DLD1 (cell line): ENCODE results near the gene C1QTNF1.

Source experiments
- in situ Hi-C: cut with HindIII; loops from 2 replicates; pipeline ENCODE4 v1.10.0; 2017; ENCODE audit warnings: low sequenced_read_pairs

C1QTNF1 gene

GRCh38 chr17:79038545-79039135 lies 14.7 kb downstream of the C1QTNF1 start:
- in situ Hi-C loops, result loop anchor here (25.0 kb wide), 1 partner anchor 324 kb away; no protein-coding TSS in a partner anchor

GRCh38 chr17:79039171-79039570 lies 15.2 kb downstream of the C1QTNF1 start:
- in situ Hi-C loops, result loop anchor here (25.0 kb wide), 1 partner anchor 323 kb away; no protein-coding TSS in a partner anchor

- in situ Hi-C loops, result loop anchor here (25.0 kb wide), 1 partner anchor 322 kb away; no protein-coding TSS in a partner anchor
Observed at GRCh38 chr17:79039886-79040285, 15.9 kb downstream of the C1QTNF1 start.

GRCh38 chr17:79041041-79041570 lies 17.1 kb downstream of the C1QTNF1 start:
- in situ Hi-C loops, result loop anchor here (25.0 kb wide), 1 partner anchor 321 kb away; no protein-coding TSS in a partner anchor

GRCh38 chr17:79041723-79042420 lies 17.9 kb downstream of the C1QTNF1 start:
- in situ Hi-C loops, result loop anchor here (25.0 kb wide), 1 partner anchor 320 kb away; no protein-coding TSS in a partner anchor

DNA sequence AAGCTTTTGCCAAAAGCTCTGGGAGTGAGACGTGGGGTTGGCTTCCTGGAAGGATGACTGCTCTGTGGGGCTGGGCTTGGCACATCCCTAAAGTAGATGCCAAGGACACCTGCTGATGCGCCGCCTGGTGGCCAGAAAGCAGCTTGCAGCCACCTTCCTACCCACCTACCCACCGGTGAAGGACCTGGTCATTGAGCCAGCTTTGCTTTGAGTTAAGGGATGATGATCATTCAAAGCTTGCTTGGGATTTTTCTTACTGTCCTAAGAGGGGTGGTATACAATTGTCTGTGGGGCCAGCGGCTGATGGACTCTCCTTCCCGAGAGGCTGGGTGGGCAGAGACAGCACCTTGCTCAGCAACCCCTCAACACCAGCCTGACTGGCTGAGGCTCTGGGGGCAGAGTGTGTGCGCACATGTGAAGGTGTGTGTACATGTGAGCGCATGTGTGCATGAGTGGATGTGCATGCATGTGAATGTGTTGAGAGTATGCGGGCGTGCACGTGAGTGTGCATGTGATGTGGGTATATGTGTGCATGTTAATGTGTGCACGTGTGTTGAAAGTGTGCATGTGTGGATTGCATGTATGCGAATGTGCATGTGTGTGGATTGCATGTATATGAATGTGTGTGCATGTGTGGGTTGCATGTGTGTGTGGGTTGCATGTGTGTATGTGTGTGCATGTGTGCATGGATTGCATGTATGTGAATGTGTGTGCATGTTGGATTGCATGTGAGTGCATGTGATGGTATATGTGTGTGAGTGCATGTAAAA lies 18.6 kb downstream of the C1QTNF1 start:
- in situ Hi-C loops, result loop anchor here (25.0 kb wide), 1 partner anchor 320 kb away; no protein-coding TSS in a partner anchor

DNA sequence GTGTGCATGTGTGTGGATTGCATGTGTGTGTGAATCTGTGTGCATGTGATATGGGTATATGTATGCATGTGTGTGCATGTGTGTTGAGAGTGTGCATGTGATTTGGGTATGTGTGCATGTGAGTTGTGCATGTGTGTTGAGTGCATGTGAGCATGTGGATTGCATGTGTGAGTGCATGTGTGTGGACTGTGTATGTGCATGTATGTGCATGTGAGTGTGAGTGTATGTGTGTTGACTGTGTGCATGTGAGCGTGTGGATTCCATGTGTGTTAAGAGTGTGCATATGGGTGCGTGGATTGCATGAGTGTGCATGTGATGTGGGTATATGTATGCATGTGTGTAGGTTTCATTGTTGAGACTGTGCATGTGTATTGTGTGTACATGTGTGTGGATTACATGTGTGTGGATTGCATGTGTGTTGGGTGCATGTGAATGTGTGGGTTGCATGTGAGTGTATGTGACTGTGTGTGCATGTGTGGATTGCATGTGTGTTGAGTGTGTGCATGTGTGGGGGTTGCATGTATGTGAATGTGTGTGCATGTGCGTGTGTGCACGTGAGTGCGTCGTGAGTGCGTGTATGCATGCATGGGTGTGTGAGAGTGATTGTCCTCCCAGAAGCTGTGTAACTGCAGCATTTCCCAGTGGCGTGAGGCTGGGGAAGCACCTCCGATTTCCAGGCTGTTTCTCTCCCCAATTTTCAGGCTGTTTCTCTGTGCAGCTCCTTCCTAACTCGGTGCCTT lies 19.4 kb downstream of the C1QTNF1 start:
- in situ Hi-C loops, result loop anchor here (25.0 kb wide), 1 partner anchor 319 kb away; no protein-coding TSS in a partner anchor

GRCh38 chr17:79043931-79044320 lies 20.0 kb downstream of the C1QTNF1 start:
- in situ Hi-C loops, result loop anchor here (25.0 kb wide), 1 partner anchor 318 kb away; no protein-coding TSS in a partner anchor

DNA sequence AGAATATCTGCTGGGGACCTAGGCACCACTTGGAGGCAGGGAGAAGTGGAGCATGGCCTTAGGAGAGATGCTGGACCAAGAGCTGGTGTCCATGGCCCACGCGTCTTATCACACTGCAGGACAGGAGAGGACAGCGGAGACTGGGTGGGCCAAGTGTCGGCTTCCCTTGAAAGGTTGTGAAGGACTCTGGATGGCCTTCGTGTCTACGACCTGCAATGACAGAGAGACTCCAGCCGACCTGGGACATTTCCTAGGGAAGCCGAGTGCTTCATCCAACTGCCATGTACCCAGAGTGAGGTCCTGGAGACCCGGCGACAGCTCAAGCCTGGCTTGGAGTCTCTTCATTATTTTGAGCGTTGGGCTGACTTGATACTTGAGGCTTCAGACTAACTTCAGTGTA lies 20.5 kb downstream of the C1QTNF1 start:
- in situ Hi-C loops, result loop anchor here (25.0 kb wide), 1 partner anchor 318 kb away; no protein-coding TSS in a partner anchor

DNA sequence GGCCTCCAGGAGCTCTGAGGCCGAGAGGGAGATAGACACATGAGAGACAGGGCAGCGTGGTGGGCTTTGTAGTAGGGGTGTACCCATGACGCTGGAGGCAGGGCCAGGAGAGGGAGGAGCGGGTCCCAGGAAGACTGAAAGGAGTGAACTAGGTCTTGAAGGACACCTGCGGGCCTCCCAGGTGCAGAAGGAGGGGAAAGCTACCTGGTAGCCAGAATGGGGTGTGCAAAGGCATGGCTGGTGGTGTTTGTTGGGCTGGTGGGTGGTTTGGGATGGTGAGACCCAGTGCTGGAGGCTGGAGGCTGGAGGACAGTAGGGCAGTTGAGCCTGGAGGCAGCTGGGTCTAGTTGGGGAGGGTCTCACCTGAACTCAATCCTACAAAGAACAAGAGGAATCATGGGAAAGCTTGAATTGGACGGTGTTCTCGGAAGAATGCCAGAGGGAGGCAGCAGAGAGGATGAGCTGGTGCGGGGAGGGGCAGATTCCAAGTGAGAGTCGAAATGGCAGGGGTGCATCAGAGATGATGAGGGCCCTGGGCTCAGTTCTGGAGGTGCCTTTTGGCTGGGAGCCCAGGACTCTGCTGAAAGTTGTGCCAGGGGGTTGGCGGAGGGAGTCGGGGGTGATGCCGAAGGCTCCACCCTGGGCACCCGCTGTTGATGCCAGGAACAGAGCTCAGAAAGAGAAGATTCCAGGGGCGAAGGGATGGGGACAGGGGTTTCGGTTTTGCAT lies 21.2 kb downstream of the C1QTNF1 start:
- in situ Hi-C loops, result loop anchor here (25.0 kb wide), 1 partner anchor 317 kb away; no protein-coding TSS in a partner anchor

GRCh38 chr17:79045842-79046196 lies 21.9 kb downstream of the C1QTNF1 start:
- in situ Hi-C loops, result loop anchor here (25.0 kb wide), 1 partner anchor 316 kb away; no protein-coding TSS in a partner anchor

- in situ Hi-C loops, result loop anchor here (25.0 kb wide), 1 partner anchor 316 kb away; no protein-coding TSS in a partner anchor
Observed at GRCh38 chr17:79046197-79046915, 22.4 kb downstream of the C1QTNF1 start.

- in situ Hi-C loops, result loop anchor here (25.0 kb wide), 1 partner anchor 315 kb away; no protein-coding TSS in a partner anchor
Observed at GRCh38 chr17:79046916-79047280, 22.9 kb downstream of the C1QTNF1 start.

- in situ Hi-C loops, result loop anchor here (25.0 kb wide), 1 partner anchor 315 kb away; no protein-coding TSS in a partner anchor
Observed at GRCh38 chr17:79047291-79047920, 23.4 kb downstream of the C1QTNF1 start.

GRCh38 chr17:79047923-79048825 lies 24.2 kb downstream of the C1QTNF1 start:
- in situ Hi-C loops, result loop anchor here (25.0 kb wide), 1 partner anchor 314 kb away; no protein-coding TSS in a partner anchor

- in situ Hi-C loops, result loop anchor here (25.0 kb wide), 1 partner anchor 313 kb away; no protein-coding TSS in a partner anchor
Observed at GRCh38 chr17:79048826-79049755, 25.1 kb downstream of the C1QTNF1 start.
